Type B pancreatic cell (in vitro differentiated cells): Measurements from ENCODE around the gene FADS2. TPM values are rescaled to one million over a fixed set of nuclear protein-coding genes. Genes with fewer than 3 reads are reported as not detected.

Experiments
- DNase-seq: peaks from one replicate; pipeline ENCODE4 v3.0.0; 2021; ENCODE audit warnings: mixed read lengths; ENCODE audit not compliant: unreplicated experiment; ENCODE audit errors: extremely low spot score
- H3K27ac Mint-ChIP-seq: 2 replicates; pipeline ENCODE4 v1.8.0; 2021; ENCODE audit warnings: mild to moderate bottlenecking, mixed read lengths
- H3K27me3 Mint-ChIP-seq: 2 replicates; pipeline ENCODE4 v1.8.0; 2021; ENCODE audit warnings: mixed read lengths
- H3K36me3 Mint-ChIP-seq: 2 replicates; pipeline ENCODE4 v1.8.0; 2021; ENCODE audit warnings: mixed read lengths
- H3K4me1 Mint-ChIP-seq: one replicate; pipeline ENCODE4 v1.8.0; 2021; ENCODE audit warnings: mixed read lengths; ENCODE audit not compliant: unreplicated experiment
- H3K4me3 Mint-ChIP-seq: 2 replicates; pipeline ENCODE4 v1.8.0; 2021; ENCODE audit warnings: mild to moderate bottlenecking, mixed read lengths
- H3K9me3 Mint-ChIP-seq: 2 replicates; pipeline ENCODE4 v1.8.0; 2021; ENCODE audit warnings: mixed read lengths
- total RNA-seq: library from RNA; stranded (reverse); gene quantifications from 2 replicates; pipeline ENCODE4 v1.2.1, GENCODE V29; 2021; ENCODE audit warnings: low replicate concordance
- TF ChIP-seq, protein P1 (sequence below): fragments of 200-600 bp; sonication (generic); conservative IDR thresholded peaks from 2 replicates; pipeline ENCODE4 v1.5.0; 2021; ENCODE audit warnings: antibody characterized with exemption, mild to moderate bottlenecking

The FADS2 gene
- total RNA-seq, 1 donor from 2014 or later, result 205 TPM

DNA sequence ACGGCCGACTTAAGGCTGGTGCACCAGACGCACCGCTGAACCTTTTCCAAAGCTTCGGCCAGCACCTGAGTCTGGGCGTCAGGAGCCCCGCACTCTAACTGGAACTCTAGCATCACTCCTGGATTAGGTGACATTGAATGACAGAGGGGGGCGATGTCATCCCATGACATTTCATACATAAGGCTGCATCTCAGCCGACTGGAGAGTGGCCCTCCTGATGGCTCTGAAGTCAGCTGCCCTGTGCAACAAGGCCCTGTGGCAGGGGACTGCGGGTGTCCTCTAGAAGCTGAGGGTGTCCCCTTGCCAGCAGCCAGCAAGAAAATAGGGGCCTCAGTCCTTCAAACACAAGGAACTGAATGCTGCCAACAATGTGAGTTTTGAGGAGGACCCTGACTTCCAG lies 73.3 kb downstream of the FADS2 start:
- Mint-ChIP-seq H3K27me3 (no peaks in the 10 kb centered on the region), H3K4me1 (peaks cover 15% of the 10 kb centered on the region), H3K4me3 (no peak overlapping the region), H3K36me3 (no peaks in the 10 kb centered on the region), H3K27ac (no peak overlapping the region), H3K9me3 (no peaks in the 10 kb centered on the region)
- DNase-seq, result no peak
- TF ChIP-seq, protein P1, sequence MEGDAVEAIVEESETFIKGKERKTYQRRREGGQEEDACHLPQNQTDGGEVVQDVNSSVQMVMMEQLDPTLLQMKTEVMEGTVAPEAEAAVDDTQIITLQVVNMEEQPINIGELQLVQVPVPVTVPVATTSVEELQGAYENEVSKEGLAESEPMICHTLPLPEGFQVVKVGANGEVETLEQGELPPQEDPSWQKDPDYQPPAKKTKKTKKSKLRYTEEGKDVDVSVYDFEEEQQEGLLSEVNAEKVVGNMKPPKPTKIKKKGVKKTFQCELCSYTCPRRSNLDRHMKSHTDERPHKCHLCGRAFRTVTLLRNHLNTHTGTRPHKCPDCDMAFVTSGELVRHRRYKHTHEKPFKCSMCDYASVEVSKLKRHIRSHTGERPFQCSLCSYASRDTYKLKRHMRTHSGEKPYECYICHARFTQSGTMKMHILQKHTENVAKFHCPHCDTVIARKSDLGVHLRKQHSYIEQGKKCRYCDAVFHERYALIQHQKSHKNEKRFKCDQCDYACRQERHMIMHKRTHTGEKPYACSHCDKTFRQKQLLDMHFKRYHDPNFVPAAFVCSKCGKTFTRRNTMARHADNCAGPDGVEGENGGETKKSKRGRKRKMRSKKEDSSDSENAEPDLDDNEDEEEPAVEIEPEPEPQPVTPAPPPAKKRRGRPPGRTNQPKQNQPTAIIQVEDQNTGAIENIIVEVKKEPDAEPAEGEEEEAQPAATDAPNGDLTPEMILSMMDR, result no peak

DNA sequence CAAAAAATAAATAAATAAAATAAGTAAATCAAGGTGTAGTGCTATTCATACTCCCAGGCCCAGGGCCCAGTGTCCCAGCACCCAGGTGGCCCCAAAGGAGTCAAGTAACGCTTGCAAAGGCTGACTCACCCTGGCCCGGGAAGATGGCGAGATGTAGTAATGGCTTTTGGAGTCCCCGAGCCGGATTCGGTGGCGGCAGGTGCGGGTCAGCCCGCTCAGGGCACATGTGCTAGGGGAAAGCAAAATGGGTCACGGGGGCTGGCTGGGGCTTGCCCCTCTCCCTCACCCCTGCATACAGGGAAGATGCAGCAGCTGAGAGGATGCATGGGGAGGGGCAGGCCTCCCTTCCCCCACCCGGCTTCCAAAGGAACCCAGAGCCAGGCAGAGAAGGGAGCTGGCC lies 74.2 kb downstream of the FADS2 start:
- Mint-ChIP-seq H3K27me3 (no peaks in the 10 kb centered on the region), H3K4me3 (no peak overlapping the region), H3K9me3 (no peaks in the 10 kb centered on the region), H3K4me1 (peaks cover 15% of the 10 kb centered on the region), H3K36me3 (no peaks in the 10 kb centered on the region), H3K27ac (no peak overlapping the region)
- TF ChIP-seq, protein P1, result no peak
- peak; percentile 65 for DNase-seq

DNA sequence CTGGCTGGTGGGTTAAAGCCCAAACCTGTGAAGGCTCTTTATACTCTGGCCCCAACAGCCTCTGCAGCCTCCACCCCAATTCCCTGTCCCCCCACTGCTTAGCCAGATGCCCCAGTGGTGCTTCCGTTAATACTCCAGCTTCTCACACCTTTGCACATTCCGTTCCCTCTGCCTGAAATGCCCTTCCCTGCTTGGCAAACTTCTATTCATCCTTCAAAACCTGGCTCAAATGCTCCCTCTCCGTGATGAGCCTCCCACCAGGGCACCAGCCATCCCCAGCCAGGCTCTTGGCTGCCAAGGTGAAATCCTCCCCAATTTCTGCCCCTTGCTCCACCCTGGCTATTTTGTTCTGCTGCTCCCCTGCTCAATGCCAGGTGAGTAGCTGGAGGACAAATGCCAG lies 75.7 kb downstream of the FADS2 start:
- DNase-seq, result no peak
- Mint-ChIP-seq H3K9me3 (no peaks in the 10 kb centered on the region), H3K4me3 (no peak overlapping the region), H3K4me1 (peaks cover 15% of the 10 kb centered on the region), H3K36me3 (no peaks in the 10 kb centered on the region), H3K27me3 (no peaks in the 10 kb centered on the region), H3K27ac (no peak overlapping the region)
- TF ChIP-seq, protein P1, result no peak

DNA sequence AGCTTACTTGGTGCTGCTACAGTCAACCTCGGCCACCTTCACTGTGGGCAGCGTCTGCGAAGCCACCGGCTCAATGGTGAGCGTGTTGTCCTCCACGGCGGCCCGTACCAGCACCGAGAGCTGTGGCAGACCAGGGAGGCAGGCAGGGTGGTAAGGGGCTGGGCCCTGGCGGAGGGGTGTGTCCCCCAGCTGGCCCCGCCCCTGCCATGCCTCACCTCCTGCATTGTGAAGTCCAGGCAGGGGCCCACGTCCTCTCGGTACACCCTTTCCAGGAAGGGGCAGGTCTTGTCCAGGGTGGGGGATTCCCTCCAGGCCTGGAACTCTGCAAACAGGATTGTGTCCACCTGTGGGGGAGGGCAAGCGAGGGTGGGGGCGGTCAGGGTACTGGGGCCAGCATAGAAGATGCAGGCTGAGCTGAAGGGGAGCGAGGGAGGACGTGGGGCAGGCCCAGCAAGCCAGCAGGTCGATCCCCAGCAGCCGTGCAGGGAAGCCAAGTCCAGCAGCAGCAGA lies 76.5 kb downstream of the FADS2 start:
- no peak overlapping the region for H3K4me3 Mint-ChIP-seq
- DNase-seq, result peak; percentile 76
- H3K27me3 Mint-ChIP-seq, result no peaks in the 10 kb centered on the region
- H3K36me3 Mint-ChIP-seq, result no peaks in the 10 kb centered on the region
- H3K27ac Mint-ChIP-seq, result no peak overlapping the region
- H3K9me3 Mint-ChIP-seq, result no peaks in the 10 kb centered on the region
- peaks cover 11% of the 10 kb centered on the region for H3K4me1 Mint-ChIP-seq
- TF ChIP-seq, protein P1, result no peak

DNA sequence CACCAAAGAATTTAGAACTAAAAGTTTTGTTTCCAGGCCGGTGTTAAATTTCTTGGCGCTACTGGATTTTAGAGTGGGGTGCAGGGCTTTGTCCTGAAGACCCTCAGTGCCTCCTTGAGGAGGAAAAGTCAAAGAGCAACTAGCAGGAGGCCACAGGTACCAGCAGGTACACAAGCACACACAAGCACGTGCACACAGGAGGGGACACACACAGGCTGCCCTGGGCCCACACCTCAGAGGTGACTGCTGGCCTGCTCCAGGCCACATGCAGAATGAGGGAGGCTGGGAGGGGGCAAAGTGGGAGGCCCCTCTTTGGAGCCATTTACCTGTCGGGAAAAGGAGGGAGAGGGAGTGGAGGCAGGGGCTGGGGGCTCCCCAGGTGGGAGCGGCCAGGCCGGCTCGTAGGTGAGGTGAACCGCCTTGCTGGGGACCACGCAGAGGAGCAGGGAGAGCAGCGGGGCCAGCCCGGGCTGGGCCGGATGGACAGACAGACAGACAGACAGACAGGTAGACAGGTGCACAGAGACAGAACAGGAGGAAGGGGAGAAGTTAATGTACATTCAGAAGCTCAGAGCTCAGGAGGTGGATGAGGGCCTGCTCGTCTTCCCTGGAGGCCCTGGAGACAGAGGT lies 77.1 kb downstream of the FADS2 start:
- Mint-ChIP-seq H3K27ac (no peak overlapping the region), H3K27me3 (no peaks in the 10 kb centered on the region), H3K4me1 (peaks cover 6% of the 10 kb centered on the region), H3K36me3 (no peaks in the 10 kb centered on the region), H3K9me3 (no peaks in the 10 kb centered on the region), H3K4me3 (no peak overlapping the region)
- DNase-seq, result no peak
- TF ChIP-seq, protein P1, result no peak
